Measurements from ENCODE around the gene H6PD.
"Not testable (repeated sequence)": the region's sequence is repeated elsewhere in the genome, so short reads cannot be mapped to it uniquely, and the experiment has no call there.

Gene H6PD

DNA sequence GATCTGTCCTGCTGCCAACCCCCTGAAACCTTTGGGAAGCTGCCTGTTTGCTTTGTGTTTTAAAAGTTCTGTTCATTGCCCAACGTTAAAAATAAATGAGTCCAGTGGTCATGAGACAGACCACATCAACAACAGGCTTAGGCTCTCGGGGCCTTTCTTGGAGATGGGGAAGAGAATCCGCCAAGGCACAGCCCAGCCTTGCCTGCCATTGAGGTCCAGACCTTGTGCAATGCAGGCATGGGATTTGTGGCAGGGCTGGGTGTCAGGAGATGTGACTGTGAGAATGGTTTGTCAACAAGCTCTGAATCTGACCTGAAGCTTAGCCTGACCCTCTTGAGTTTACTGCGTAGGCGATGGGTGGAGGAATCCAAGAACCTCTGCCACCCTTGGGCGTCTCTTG lies 62.3 kb downstream of the H6PD start:
- DNase-seq (ENCODE audit: low read depth, low spot score): no peak

- no peak for DNase-seq (ENCODE audit: low read depth, low spot score)
Observed at GRCh38 chr1:9297831-9298230, 63.3 kb downstream of the H6PD start.

GRCh38 chr1:9298282-9298681 lies 63.7 kb downstream of the H6PD start:
- DNase-seq (ENCODE audit: low read depth, low spot score): no peak

DNA sequence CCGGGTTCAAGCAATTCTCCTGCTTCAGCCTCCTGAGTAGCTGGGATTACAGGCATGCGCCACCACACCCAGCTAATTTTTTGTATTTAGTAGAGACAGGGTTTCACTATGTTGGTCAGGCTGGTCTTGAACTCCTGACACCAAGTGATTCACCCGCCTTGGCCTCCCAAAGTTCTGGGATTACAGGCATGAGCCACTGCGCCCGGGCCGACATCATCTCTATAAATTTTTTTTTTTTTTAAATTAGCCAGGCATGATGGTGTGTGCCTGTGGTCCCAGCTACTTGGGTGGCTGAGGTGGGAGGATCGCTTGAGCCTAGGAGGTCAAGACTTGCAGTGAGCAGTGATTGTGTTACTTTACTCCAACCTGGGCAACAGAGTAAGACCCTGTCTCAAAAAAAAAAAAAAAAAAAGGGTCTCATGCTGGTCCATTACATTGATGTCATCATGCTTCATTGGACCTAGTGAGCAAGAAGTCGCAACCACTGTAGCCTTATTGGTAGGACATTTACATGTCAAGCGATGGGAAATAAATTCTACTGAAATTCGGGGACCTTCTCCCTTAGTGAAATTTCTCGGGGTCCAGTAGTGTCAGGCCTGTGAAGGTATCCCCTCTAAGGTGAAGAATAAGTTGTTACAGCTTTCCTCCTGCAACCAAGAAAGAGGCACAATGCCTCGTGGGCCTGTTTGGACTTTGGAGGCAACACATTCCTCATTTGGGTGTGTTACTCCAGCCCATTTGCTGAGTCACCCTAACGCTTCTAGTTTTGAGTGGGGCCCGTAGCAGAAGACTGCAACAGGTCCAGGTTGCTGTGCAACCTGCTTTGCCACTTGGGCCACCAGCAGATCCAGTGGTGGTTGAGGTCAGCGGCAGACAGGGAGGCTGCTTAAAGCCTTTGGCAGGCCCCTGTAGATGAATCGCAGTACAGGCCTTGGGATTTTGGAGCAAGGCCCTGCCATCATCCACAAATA lies 65.3 kb downstream of the H6PD start:
- DNase-seq (ENCODE audit: low read depth, low spot score): not testable (repeated sequence)

DNA sequence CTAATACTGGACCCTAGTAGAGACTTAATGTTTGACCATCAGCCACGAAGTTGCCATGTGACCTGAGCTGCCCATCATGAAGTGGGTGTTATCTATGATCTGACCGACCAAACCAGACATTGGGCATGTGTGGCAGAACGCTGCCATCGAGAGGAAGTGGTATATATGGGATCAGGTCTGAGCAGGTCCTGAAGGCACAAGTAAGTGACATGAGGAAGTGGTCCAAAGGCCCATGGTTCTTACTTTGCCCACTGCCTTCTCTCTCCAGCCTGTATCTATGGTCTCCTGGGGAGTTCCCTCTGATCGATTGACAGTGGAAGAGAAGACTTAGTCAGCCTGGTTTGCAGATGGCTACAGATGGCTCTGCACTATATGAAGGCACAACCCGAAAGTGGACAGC lies 66.0 kb downstream of the H6PD start:
- DNase-seq (ENCODE audit: low read depth, low spot score): no peak

DNA sequence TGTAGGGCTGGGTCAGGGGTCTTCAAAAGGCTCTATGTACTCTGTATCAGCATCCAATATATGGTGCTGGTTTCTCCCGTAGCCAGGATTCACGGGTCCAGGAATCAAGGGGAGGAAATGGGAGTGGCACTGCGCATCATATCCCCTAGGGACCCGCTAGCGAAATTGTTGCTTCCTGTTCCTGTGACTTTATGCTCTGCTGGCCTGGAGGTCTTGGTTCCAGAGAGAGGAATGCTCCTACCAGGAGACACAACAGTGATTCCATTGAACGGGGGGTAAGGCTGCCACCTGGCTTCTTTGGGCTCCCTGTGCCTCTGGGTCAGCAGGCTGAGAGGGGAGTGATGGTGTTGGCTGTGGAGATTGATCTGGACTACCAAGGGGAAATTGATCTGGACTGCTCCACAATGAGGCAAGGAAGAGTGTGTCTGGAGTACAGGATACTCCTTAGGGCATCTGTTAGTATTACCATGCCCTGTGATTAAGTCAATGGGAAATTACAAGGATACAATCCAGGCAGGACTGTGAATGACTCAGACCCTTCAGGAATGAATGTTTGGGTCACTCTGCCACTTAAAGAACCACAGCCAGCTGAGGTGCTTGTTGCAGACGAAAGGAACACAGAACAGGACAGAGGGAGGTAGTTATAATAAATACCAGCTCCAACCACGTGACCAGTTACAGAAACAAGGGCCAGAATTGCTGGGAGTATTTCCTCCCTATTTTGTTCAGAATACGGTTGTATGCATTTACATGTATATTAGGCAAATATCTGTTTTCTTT lies 68.4 kb downstream of the H6PD start:
- no peak for DNase-seq (ENCODE audit: low read depth, low spot score)

GRCh38 chr1:9303916-9304315 lies 69.3 kb downstream of the H6PD start:
- no peak for DNase-seq (ENCODE audit: low read depth, low spot score)

GRCh38 chr1:9305216-9305615 lies 70.6 kb downstream of the H6PD start:
- no peak for DNase-seq (ENCODE audit: low read depth, low spot score)

DNA sequence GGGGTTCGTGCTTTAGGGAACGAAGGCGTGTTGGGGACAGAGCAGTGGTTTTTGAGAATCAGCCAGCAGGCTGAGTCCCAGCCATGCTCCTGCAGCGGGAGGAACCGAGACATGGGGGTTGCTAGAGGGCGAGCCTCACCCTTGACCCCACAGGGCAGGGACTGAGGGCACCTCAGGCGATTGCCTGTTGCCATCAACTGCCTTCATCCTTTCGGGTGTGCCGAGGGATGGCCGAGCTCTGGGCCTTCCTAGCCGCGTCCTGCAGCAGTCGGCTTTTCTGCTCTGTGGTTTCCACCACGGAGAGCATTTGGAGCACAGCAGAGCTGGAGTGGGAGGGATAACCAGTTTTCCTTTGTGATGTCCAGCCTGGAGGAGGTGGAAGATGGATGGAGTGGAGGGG lies 71.4 kb downstream of the H6PD start:
- no peak for DNase-seq (ENCODE audit: low read depth, low spot score)

- no peak for DNase-seq (ENCODE audit: low read depth, low spot score)
Observed at GRCh38 chr1:9307303-9307702, 72.7 kb downstream of the H6PD start.

DNA sequence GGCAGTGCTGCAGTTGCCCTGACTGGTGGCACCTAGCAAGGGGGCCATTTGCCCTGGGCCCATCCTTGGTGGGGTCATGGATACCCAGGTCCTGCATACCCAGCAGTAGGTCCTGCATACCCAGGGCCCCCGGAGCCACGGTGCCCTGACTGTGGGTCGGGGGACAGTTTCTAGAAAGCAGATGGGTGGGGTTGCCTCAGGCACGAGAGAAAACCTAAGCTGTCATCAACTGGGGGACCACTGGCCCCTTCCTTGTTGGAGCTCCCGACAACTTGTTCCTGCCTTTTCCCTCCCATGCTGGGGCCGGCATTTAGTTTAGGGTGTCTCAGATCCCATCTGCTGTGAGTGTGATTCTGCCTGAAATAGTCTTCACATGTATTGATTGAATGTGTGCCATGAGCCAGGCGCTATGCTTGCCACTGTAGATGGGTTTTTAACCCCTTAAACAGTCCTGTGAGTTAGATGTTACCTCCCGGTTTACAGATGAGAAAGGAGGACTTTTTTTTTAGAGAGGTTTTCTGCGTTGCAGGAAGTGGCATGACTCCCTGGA lies 73.7 kb downstream of the H6PD start:
- no peak for DNase-seq (ENCODE audit: low read depth, low spot score)

GRCh38 chr1:9309080-9309479 lies 74.5 kb downstream of the H6PD start:
- DNase-seq (ENCODE audit: low read depth, low spot score): no peak

GRCh38 chr1:9309991-9310390 lies 75.4 kb downstream of the H6PD start:
- no peak for DNase-seq (ENCODE audit: low read depth, low spot score)

- no peak for DNase-seq (ENCODE audit: low read depth, low spot score)
Observed at GRCh38 chr1:9311029-9311428, 76.5 kb downstream of the H6PD start.

- DNase-seq (ENCODE audit: low read depth, low spot score): no peak
Observed at GRCh38 chr1:9311479-9311878, 76.9 kb downstream of the H6PD start.

DNA sequence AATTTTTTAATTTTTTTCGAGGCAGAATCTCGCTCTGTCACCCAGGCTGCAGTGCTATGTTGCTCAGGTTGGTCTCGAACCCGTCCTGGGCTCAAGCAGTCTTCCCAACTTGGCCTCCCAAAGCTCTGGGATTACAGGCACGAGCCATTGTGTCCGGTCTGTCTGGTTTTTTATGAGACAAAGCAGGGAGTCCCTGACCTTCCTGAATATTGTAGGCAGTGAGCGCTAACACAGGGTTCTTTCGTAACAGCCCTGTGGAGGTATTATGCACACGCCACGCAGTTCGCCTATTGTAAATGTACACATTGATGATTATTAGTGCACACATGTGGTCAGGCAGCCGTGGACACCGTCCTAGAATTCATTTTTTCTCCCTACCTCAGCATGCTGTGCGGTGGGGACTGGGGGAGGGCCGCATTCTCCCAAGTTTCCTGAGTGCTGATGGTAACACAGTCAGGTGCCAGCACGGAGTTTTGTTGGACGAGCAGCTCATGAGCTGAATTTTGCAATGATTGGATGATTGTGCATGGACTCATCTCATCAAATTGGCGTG lies 77.7 kb downstream of the H6PD start:
- DNase-seq (ENCODE audit: low read depth, low spot score): no peak

GRCh38 chr1:9313576-9313975 lies 79.0 kb downstream of the H6PD start:
- DNase-seq (ENCODE audit: low read depth, low spot score): no peak

GRCh38 chr1:9314111-9314510 lies 79.5 kb downstream of the H6PD start:
- no peak for DNase-seq (ENCODE audit: low read depth, low spot score)

DNA sequence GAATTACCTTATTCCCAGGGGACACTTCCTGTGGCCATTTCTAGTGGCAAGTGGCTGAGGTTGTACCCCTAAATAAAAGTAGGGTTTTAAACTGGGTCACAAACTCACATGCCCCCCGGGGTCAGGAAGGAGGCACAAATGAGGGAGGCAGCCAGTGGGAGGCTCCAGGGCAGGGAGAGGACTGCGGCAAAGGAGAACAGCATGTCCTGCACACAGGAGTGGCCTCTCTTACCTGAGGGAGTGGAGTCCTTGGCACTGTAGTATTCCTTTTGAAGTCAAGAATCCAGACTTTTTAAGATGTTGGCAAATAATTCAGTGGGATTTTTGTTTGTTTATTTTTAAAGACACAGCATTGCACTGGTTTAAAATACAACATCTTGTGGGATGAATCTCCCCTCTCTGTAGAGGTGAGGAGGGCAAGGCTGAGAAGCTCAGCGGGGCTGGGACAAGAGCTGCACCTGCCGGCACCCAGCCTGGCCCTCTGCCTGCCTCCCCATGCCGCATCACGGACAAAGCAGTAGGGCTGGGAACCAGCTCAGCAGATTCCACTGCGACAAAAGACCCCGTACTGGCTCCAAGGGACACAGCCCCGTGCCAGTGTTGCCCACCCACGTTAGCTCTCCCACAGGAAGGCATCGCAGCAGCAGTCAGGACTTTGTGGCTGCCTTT lies 80.3 kb downstream of the H6PD start:
- DNase-seq (ENCODE audit: low read depth, low spot score): no peak

DNA sequence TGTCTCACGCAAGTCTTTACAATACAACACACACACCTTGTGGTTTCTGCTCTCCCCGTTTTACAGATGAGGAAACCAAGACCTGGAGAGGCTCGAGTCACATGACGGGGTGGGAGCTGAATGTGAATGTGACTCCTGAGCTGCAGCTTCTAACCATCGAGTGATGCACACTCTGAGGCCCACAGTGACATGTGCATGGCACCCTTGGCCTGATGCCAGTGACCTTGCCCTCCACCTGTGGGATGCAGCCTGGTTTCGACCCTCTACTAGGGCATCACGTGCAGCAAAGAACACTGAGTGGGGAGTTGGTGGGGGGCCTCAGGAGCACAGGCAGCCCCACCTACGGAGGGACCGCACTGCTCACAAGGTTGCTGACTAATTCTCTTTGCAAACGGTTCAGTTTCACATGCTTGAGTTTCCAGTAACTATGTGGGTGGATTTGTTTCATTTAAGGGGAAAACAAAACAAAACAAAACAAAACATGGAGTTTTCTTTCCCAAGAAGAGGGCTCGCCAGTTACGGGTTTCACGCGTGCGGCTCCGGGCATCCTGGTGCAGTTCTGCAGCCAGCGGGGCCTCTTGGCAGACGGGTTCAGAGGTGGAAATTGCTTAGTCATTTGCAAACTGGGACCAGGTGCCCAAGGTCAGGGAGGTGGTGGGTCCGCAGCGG lies 81.0 kb downstream of the H6PD start:
- no peak for DNase-seq (ENCODE audit: low read depth, low spot score)

GRCh38 chr1:9316080-9316444 lies 81.5 kb downstream of the H6PD start:
- DNase-seq (ENCODE audit: low read depth, low spot score): no peak

All from activated naive CD8-positive, alpha-beta T cell treated with anti-CD3 and anti-CD28 coated beads, Interleukin-2, amount 50 U/mL, for 16 hours (primary cell).